Stomach (tissue), 4 donors: ENCODE data around the gene KLF16.

Experiments used
- EP300 ChIP-seq: sonication (generic); formaldehyde crosslinking; IDR thresholded peaks from one replicate; pipeline ENCODE4 v1.6.1; 2017; ENCODE audit warnings: antibody characterized with exemption
- POLR2AphosphoS5 ChIP-seq, 3 donors: sonication (generic); formaldehyde crosslinking; IDR thresholded peaks; one replicate each; pipeline ENCODE4 v1.6.1; 2016; ENCODE audit warnings: antibody characterized with exemption in 3 of 3
- TF ChIP-seq, protein P1 (sequence below), 7 experiments: fragments of 450-650 bp in 4 of 7; fragments of 200-600 bp in 3 of 7; sonication (generic) in 3 of 7; IDR thresholded peaks; one replicate each; pipeline ENCODE4 v1.5.1; 2016 to 2019; ENCODE audit warnings: antibody characterized with exemption in 7 of 7, control low read depth in 2 of 7, mild to moderate bottlenecking in 1 of 7

DNA sequence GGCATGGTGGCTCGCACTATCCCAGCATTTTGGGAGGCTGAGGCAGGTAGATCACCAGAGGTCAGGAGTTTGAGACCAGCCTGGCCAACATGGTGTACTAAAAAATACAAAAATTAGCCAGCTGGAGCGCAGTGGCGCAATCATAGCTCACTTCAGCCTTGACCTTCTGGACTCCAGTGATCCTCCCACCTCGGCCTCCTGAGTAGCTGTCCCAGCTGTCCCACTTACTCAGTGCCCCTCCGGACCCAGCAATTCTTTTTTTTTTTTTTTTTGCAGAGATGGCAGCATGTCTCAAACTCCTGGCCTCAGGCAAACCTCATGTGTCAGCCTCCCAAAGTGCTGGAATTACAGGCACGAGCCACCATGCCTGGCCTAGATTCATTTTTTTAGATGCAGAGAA, 39.5 kb upstream of the KLF16 start:
- TF ChIP-seq EP300 (no peak), POLR2AphosphoS5 (IDR thresholded peaks at IDR 0.05) (no peak)
- TF ChIP-seq, protein P1, sequence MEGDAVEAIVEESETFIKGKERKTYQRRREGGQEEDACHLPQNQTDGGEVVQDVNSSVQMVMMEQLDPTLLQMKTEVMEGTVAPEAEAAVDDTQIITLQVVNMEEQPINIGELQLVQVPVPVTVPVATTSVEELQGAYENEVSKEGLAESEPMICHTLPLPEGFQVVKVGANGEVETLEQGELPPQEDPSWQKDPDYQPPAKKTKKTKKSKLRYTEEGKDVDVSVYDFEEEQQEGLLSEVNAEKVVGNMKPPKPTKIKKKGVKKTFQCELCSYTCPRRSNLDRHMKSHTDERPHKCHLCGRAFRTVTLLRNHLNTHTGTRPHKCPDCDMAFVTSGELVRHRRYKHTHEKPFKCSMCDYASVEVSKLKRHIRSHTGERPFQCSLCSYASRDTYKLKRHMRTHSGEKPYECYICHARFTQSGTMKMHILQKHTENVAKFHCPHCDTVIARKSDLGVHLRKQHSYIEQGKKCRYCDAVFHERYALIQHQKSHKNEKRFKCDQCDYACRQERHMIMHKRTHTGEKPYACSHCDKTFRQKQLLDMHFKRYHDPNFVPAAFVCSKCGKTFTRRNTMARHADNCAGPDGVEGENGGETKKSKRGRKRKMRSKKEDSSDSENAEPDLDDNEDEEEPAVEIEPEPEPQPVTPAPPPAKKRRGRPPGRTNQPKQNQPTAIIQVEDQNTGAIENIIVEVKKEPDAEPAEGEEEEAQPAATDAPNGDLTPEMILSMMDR (IDR thresholded peaks at IDR 0.05), result no peak
